ENCODE data around the gene CRADD. TPM values are rescaled to one million over a fixed set of nuclear protein-coding genes. Genes with fewer than 3 reads are reported as not detected.

Gene CRADD
- total and polyA plus RNA-seq, 2 donors (not counting 3 experiments of a cell fraction or from before 2014, with no cell fraction given), result 11.7 to 14.5 TPM

DNA sequence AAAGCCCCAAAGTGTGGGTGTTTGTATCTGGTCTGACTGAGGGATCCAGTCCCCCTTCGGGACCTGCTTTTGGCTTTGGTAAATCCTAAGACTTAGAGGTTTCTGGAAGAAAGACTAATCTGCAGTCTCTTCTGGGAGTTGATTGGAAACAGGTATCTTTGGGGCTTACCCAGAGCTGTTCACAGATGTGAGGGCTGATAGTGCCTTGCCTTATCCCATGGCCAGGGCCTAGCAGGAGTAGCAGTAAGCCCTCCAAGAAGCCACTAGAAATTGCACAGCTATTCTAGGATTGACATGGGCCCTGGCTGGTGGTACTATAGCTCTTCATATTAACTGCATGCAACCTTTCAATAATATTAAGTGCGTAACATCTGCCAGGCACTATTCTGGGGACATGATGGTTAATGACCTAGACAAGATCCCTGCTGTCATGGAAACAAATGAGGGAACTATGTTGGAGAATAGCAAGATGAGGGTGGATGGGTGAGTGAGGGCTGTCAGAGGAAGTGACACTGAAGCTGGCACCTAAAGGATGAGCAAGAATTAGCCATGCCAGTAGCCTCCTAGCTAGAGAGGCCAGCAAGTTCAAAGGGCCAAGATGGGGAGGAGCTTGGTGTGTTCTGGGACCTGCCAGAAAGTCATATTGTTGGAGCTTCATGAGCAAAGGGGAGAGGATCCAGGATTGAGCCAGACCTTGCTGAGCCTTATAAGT is 71.7 kb downstream of the CRADD start:
- no peaks in the 10 kb centered on the region for H4K20me1 ChIP-seq (replicated peaks; ENCODE audit: control insufficient read depth, extremely low read depth, insufficient read depth, low read length)
- H3K9me3 ChIP-seq (replicated peaks; ENCODE audit: control insufficient read depth, insufficient read depth, low read length), result no peaks in the 10 kb centered on the region
- no peak overlapping the region for H3K9ac ChIP-seq (replicated peaks; ENCODE audit: extremely low read depth, insufficient read depth, low read length)
- H3K79me2 ChIP-seq (ENCODE audit: control insufficient read depth, insufficient read depth, low read length), result no peaks in the 10 kb centered on the region
- H3K27me3 ChIP-seq (ENCODE audit: control insufficient read depth in 2 of 2, insufficient read depth in 2 of 2, low read length in 2 of 2), result no peaks in the 10 kb centered on the region
- no peak overlapping the region for H3K4me2 ChIP-seq (ENCODE audit: insufficient read depth, low read length)
- BruUV-seq (replicated peaks), result no TSS peak
- no peaks in the 10 kb centered on the region for H3K36me3 ChIP-seq (ENCODE audit: control insufficient read depth in 2 of 2, extremely low read depth in 1 of 2, insufficient read depth in 2 of 2, low read length in 2 of 2)
- no peak for FAIRE-seq
- DNase-seq (ENCODE audit: low read depth, low spot score), result no peak
- H3K9me1 ChIP-seq (replicated peaks; ENCODE audit: control insufficient read depth, extremely low read depth, insufficient read depth, low read length), result no peaks in the 10 kb centered on the region
- ChIA-PET CTCF (interaction anchor here (0.6 to 1.3 kb wide), 2 partner anchors 13 to 18 kb away, joined by 3 read pairs; no protein-coding TSS in a partner anchor), POLR2A (no interaction called here)
- TF ChIP-seq JUN (IDR thresholded peaks at IDR 0.05; ENCODE audit: borderline replicate concordance, insufficient read depth, insufficient read length, low read depth) (no peak), MYC (IDR thresholded peaks at IDR 0.05; ENCODE audit: low read depth, low read length) (no peak), POLR2AphosphoS5 (IDR thresholded peaks at IDR 0.05; ENCODE audit: insufficient read depth, low read depth, low read length) (no peak), FOS (IDR thresholded peaks at IDR 0.05; ENCODE audit: borderline replicate concordance, insufficient read depth, low read length) (no peak), POLR2A (IDR thresholded peaks at IDR 0.05; ENCODE audit: low read depth, low read length) (no peak)
- TF ChIP-seq, protein P1, sequence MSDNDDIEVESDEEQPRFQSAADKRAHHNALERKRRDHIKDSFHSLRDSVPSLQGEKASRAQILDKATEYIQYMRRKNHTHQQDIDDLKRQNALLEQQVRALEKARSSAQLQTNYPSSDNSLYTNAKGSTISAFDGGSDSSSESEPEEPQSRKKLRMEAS (IDR thresholded peaks at IDR 0.05; ENCODE audit: insufficient read depth, insufficient read length), result no peak
- H3K27ac ChIP-seq (ENCODE audit: insufficient read depth, low read depth, low read length), result no peak overlapping the region
- dilution Hi-C loops (cut with MboI; ENCODE audit: extremely low pct_ligation_motif_present, low sequenced_read_pairs) (no loop called here), intact Hi-C loops (cut with micrococcal nuclease) (no loop called here)
- H3K4me3 ChIP-seq (replicated peaks in 1 of 3; ENCODE audit: insufficient read depth in 1 of 3, low read depth in 1 of 3, low read length in 3 of 3), result no peak overlapping the region
- peaks cover 4% of the 10 kb centered on the region for H3K4me1 ChIP-seq (ENCODE audit: control insufficient read depth, extremely low read depth, insufficient read depth, low read length)
- H2AFZ ChIP-seq (ENCODE audit: low read depth, low read length), result no peak overlapping the region

DNA sequence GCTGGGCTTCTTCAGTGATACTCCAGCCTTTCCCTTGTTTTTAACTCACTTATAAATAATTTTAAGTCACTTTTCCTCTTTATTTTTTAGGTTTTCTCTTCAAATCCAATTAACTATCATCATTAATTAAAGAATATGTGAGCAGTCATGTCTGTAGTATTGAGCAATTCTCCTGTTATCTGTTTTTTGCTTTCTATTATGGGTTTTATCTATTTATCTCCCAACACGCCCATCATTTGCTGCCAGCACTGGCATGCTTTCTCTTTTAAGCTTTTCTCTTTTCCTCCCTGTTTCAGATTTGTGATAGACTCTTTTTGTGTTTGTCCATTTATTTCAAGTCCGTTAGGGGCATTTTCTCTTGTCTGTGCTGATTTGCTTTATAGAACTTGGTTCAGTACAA is 72.3 kb downstream of the CRADD start:
- CTCF ChIA-PET, result no interaction called here
- POLR2A ChIA-PET, result no interaction called here
- no peak for FAIRE-seq

More for the DNA sequence above, 72.3 kb downstream of the CRADD start:
- no TSS peak for BruUV-seq (replicated peaks)
- H2AFZ ChIP-seq (ENCODE audit: low read depth, low read length), result no peak overlapping the region
- peaks cover 4% of the 10 kb centered on the region for H3K4me1 ChIP-seq (ENCODE audit: control insufficient read depth, extremely low read depth, insufficient read depth, low read length)
- dilution Hi-C loops (cut with MboI; ENCODE audit: extremely low pct_ligation_motif_present, low sequenced_read_pairs), result no loop called here
- no peaks in the 10 kb centered on the region for H4K20me1 ChIP-seq (replicated peaks; ENCODE audit: control insufficient read depth, extremely low read depth, insufficient read depth, low read length)
- no peaks in the 10 kb centered on the region for H3K79me2 ChIP-seq (ENCODE audit: control insufficient read depth, insufficient read depth, low read length)
- H3K27ac ChIP-seq (ENCODE audit: insufficient read depth, low read depth, low read length), result no peak overlapping the region
- H3K9me1 ChIP-seq (replicated peaks; ENCODE audit: control insufficient read depth, extremely low read depth, insufficient read depth, low read length), result no peaks in the 10 kb centered on the region
- H3K4me3 ChIP-seq (replicated peaks in 1 of 3; ENCODE audit: insufficient read depth in 1 of 3, low read depth in 1 of 3, low read length in 3 of 3), result no peak overlapping the region
- H3K27me3 ChIP-seq (ENCODE audit: control insufficient read depth in 2 of 2, insufficient read depth in 2 of 2, low read length in 2 of 2), result no peaks in the 10 kb centered on the region
- H3K9ac ChIP-seq (replicated peaks; ENCODE audit: extremely low read depth, insufficient read depth, low read length), result no peak overlapping the region
- H3K36me3 ChIP-seq (ENCODE audit: control insufficient read depth in 2 of 2, extremely low read depth in 1 of 2, insufficient read depth in 2 of 2, low read length in 2 of 2), result no peaks in the 10 kb centered on the region
- intact Hi-C loops (cut with micrococcal nuclease), result no loop called here
- TF ChIP-seq MYC (IDR thresholded peaks at IDR 0.05; ENCODE audit: low read depth, low read length) (no peak), JUN (IDR thresholded peaks at IDR 0.05; ENCODE audit: borderline replicate concordance, insufficient read depth, insufficient read length, low read depth) (no peak), CTCF (IDR thresholded peaks at IDR 0.05; ENCODE audit: extremely low read depth in 1 of 2, insufficient read depth in 1 of 2, low read depth in 1 of 2, low read length in 2 of 2) (no peak), POLR2AphosphoS5 (IDR thresholded peaks at IDR 0.05; ENCODE audit: insufficient read depth, low read depth, low read length) (no peak), GATA2 (IDR thresholded peaks at IDR 0.05; ENCODE audit: insufficient read depth, insufficient read length, low read depth, low read length) (no peak), POLR2A (IDR thresholded peaks at IDR 0.05; ENCODE audit: low read depth, low read length) (no peak), FOS (IDR thresholded peaks at IDR 0.05; ENCODE audit: borderline replicate concordance, insufficient read depth, low read length) (no peak), EZH2 (IDR thresholded peaks at IDR 0.05; ENCODE audit: borderline replicate concordance, low read depth, low read length, severe bottlenecking) (no peak)
- TF ChIP-seq, protein P1 (IDR thresholded peaks at IDR 0.05; ENCODE audit: insufficient read depth, insufficient read length), result no peak
- H3K9me3 ChIP-seq (replicated peaks; ENCODE audit: control insufficient read depth, insufficient read depth, low read length), result no peaks in the 10 kb centered on the region
- no peak for DNase-seq (ENCODE audit: low read depth, low spot score)
- H3K4me2 ChIP-seq (ENCODE audit: insufficient read depth, low read length), result no peak overlapping the region
